ENCODE data around the gene KPNA3.

The KPNA3 gene

GRCh38 chr13:49657241-49657641 is 135.2 kb downstream of the KPNA3 start:
- no peak for DNase-seq
- TF ChIP-seq GATA1 (IDR thresholded peaks at IDR 0.05; ENCODE audit: low read depth, low read length) (no peak), POLR2A (IDR thresholded peaks at IDR 0.05; ENCODE audit: low read length) (no peak)

GRCh38 chr13:49655906-49656305 is 136.6 kb downstream of the KPNA3 start:
- DNase-seq = peak in 1 of 2 experiments; percentile 5
- TF ChIP-seq POLR2A (IDR thresholded peaks at IDR 0.05; ENCODE audit: low read length) (no peak), GATA1 (IDR thresholded peaks at IDR 0.05; ENCODE audit: low read depth, low read length) (no peak)

DNA sequence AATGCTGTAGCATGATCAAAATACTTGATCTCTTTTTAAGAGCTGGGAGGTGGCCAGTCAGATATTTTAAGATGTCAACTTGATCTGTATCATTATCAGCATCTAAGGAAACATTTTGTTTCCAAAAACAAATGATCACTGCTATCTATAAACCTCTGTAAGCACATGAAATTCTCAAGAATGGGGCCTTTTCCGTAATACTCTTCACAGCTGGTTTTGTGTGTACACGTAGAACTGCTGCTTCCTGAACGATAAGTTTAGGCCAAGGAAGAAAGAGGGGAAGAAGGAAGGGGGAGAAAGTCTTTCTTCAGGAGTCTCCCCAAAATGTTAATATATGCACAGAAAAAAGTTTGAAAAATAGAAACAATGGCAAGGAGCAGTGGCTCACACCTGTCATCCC is 138.5 kb downstream of the KPNA3 start:
- TF ChIP-seq POLR2A (IDR thresholded peaks at IDR 0.05; ENCODE audit: low read length) = no peak
- TF ChIP-seq GATA1 (IDR thresholded peaks at IDR 0.05; ENCODE audit: low read depth, low read length) = no peak
- DNase-seq = no peak

DNA sequence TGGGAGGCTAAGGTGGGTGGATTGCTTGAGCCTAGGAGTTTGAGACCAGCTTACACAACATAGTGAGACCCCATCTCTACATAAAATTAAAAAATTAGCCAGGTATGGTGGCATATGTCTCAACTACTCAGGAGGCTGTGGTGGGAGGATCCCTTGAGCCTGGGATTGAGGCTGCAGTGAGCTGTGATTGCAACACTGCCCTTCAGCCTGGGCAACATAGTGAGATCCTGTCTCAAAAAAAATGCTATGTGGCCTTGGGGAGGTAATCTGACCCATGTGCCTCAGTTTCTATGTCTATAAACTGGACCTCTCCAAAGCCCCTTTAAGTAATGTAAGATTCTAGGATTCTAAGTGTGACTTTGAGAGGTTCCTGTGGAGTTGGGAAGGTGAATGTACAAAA is 139.0 kb downstream of the KPNA3 start:
- no peak for DNase-seq
- TF ChIP-seq GATA1 (IDR thresholded peaks at IDR 0.05; ENCODE audit: low read depth, low read length) (no peak), POLR2A (IDR thresholded peaks at IDR 0.05; ENCODE audit: low read length) (no peak)

DNA sequence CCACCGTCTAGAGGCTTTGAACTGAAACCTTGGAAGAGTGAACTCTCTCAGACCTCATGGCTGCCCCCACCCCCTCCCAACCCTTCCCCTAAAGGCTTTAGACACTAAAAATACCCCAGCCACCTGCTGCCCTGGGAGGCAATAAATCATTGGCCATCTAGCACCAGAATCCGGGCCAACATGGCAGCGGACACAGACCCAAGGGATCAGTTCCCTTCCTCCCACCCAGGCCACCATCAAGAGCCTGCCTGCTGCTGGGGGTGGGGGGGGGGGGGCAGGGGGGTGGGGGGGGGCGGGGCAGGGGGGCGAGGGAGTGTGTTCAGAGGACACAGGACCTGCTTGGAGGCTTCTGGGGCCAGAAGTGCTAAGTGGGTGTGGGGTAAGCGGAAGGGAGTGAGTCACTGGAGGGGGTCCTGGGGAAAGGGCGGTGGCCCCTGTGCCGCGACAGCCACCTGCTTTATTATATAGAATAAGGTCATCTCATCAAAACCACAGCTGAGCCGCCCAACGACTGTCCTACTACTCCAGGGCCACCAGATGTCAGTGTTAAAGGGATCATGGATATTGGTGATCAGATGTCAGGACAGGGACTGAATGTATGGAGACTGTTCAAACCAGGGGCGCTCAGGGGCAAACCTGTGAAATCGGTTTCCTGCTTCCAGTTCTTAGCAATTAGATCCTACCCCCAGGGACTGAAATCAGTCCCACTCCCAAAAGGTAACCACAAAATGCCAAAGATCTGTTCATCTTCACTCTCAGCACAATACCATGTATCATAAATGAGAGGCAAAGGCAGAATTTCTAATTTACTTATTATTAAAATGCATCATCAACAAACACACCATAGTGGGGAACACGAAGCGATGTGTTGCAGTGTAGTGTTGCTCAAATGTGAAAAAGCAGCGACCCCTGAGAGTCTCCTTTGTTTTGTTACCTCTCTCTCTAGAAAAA is 139.9 kb downstream of the KPNA3 start:
- TF ChIP-seq GATA1 (IDR thresholded peaks at IDR 0.05; ENCODE audit: low read depth, low read length) (no peak), POLR2A (IDR thresholded peaks at IDR 0.05; ENCODE audit: low read length) (no peak)
- peak; percentile 55 to 64 for DNase-seq

DNA sequence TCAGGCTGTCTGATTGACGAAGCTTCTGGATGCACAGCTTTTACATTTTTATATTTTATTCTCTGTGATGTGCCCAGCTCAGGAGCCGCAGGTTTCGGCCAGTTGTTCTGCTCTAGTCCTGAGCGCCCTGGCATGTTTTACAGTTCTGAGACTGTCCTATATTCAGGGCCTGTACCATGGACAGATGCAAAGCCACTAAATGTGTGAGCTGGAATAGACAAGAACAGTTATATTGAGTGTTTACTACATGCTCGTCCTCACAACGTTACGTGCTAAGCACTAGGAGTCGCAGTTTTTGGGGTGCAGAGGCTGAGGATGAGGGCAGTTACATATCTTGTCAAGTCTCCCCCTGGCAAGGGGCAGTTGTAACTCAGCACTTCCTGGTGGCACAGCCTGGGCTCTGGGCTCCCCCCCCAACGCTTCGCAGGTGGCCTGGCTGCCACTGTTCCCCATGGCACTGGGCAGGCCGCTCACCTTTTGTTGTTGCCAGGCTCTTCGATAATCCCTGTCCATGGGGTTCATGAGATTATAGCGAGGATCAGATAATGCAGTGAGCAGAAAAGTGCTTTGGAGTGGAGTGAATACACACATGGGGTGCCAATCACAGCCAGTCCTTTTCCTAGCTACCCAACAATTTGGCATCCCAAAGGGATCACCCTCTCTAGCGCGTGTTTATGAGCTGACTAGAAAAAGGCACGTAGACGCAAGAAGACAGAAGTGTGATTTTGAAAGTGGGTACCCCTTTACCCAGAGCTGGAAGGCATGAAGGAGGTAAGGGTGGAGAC is 140.7 kb downstream of the KPNA3 start:
- DNase-seq = no peak
- TF ChIP-seq GATA1 (IDR thresholded peaks at IDR 0.05; ENCODE audit: low read depth, low read length) = no peak
- TF ChIP-seq POLR2A (IDR thresholded peaks at IDR 0.05; ENCODE audit: low read length) = no peak

GRCh38 chr13:49649963-49650312 is 142.5 kb downstream of the KPNA3 start:
- TF ChIP-seq POLR2A (IDR thresholded peaks at IDR 0.05; ENCODE audit: low read length) (no peak), GATA1 (IDR thresholded peaks at IDR 0.05; ENCODE audit: low read depth, low read length) (no peak)

More at GRCh38 chr13:49649963-49650312, 142.5 kb downstream of the KPNA3 start:
- DNase-seq = peak in 1 of 2 experiments; percentile 15

Data from erythroblast (primary cell).